Glomerular endothelial cell (primary cell): ENCODE data around the gene ITPKC. TPM values are rescaled to one million over a fixed set of nuclear protein-coding genes. Genes with fewer than 3 reads are reported as not detected.

Source experiments
- DNase-seq: peaks from one replicate; pipeline ENCODE4 v3.0.0-alpha.2; 2011; ENCODE audit warnings: low read depth, low spot score; ENCODE audit errors: extremely low read depth
- total RNA-seq: library from RNA; depleted of rRNA; stranded (reverse); fragments of >200 nt; gene quantifications from 2 replicates; pipeline ENCODE4 v1.2.3, GENCODE V29; 2015

The ITPKC gene
- total RNA-seq, 1 donor from 2014 or later = 24.9 TPM

GRCh38 chr19:40786060-40787037, 69.4 kb downstream of the ITPKC start:
- DNase-seq = no peak

Other genes with a start within 250 kb of the ITPKC start
- 91.0 and 91.4 TPM in 2 replicates for gene SHKBP1, start 140.2 kb upstream of the ITPKC start, total RNA-seq
- 29.2 and 35.0 TPM in 2 replicates for gene LTBP4, start 115.7 kb upstream of the ITPKC start, total RNA-seq
- 31.5 and 48.4 TPM in 2 replicates for gene NUMBL, start 26.5 kb upstream of the ITPKC start, total RNA-seq
- 10.2 and 16.1 TPM in 2 replicates for gene COQ8B, start 226 bp upstream of the ITPKC start, total RNA-seq
- 5.7 and 6.7 TPM in 2 replicates for gene ACTMAP, start 33.4 kb downstream of the ITPKC start, total RNA-seq
- 64.5 and 85.2 TPM in 2 replicates for gene SNRPA, start 34.1 kb downstream of the ITPKC start, total RNA-seq
- gene MIA, start 58.4 kb downstream of the ITPKC start, total RNA-seq = not detected in 2 replicates
- gene RAB4B, start 61.1 kb downstream of the ITPKC start, total RNA-seq = 39.1 and 40.1 TPM in 2 replicates
- 93.6 and 120 TPM in 2 replicates for gene EGLN2, start 82.1 kb downstream of the ITPKC start, total RNA-seq
- not detected in 2 replicates for gene CYP2A6, start 133.3 kb downstream of the ITPKC start, total RNA-seq
- gene CYP2A7, start 165.1 kb downstream of the ITPKC start, total RNA-seq = not detected in 2 replicates